ENCODE results near the gene SMNDC1.
A peak's percentile ranks its signal among the peaks of the same experiment; 100 is the strongest.

Gene SMNDC1

GRCh38 chr10:110326351-110327032 lies 21.8 kb upstream of the SMNDC1 start:
- DNase-seq: no peak

GRCh38 chr10:110324805-110325280 lies 20.1 kb upstream of the SMNDC1 start:
- DNase-seq: no peak

DNA sequence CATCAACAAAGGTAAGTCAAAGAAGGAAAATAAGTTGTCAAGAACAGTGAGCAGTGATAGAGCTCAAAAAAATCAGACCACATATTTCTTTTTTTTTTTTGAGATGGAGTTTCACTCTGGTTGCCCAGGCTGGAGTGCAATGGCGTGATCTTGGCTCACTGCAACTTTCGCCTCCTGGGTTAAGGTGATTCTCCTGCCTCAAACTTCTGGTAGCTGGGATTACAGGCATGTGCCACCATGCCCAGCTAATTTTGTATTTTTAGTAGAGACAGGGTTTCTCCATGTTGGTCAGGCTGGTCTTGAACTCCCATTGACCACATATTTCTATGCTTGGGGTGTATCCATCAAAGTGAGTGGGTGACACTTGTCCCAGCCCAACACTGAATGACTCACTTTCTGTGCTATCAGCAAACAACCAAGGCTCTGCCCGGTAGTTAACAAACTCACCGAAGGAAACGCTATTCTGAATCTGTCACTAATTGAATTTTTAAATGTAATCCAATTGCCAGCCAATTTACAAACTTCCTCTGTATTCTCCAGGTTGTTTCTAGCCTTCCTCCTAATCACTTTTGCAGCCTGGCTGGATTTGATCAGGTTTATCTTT lies 19.6 kb upstream of the SMNDC1 start:
- DNase-seq: no peak

- DNase-seq: no peak
These were observed 18.8 kb upstream of the SMNDC1 start for GRCh38 chr10:110323503-110323902.

DNA sequence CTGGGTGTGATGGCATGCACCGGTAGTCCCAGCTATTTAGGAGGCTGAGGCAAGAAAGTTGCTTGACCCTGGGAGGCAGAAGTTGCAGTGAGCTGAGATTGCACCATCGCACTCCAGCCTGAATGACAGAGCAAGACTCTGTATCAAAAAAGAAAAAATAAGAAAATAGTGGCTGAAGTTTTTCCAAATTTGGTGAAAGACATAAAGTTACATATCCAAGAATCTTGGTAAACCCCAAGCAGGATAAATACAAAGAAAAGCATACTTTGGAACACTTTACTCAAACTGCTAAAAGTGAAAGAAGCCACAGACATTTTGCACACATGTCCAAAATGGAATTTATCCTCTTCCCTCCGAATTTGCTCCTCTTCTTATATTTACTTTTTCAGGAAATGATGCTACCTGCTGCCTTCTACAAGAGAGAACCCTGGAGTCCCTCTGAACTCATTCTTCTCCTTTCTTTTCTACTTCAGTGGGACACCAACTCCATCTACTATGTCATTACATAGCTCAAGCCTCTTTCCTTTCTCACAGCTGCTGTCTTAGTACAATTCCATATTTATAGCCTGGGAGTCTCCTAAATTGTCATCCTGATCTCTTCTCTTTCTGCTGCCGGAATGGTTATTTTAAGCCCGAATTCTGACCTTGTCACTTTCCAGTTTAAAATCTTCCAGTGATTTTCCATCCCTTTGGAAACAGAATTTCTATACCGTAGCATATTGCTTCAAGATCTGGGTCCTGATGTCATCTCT lies 17.3 kb upstream of the SMNDC1 start:
- no peak for DNase-seq

DNA sequence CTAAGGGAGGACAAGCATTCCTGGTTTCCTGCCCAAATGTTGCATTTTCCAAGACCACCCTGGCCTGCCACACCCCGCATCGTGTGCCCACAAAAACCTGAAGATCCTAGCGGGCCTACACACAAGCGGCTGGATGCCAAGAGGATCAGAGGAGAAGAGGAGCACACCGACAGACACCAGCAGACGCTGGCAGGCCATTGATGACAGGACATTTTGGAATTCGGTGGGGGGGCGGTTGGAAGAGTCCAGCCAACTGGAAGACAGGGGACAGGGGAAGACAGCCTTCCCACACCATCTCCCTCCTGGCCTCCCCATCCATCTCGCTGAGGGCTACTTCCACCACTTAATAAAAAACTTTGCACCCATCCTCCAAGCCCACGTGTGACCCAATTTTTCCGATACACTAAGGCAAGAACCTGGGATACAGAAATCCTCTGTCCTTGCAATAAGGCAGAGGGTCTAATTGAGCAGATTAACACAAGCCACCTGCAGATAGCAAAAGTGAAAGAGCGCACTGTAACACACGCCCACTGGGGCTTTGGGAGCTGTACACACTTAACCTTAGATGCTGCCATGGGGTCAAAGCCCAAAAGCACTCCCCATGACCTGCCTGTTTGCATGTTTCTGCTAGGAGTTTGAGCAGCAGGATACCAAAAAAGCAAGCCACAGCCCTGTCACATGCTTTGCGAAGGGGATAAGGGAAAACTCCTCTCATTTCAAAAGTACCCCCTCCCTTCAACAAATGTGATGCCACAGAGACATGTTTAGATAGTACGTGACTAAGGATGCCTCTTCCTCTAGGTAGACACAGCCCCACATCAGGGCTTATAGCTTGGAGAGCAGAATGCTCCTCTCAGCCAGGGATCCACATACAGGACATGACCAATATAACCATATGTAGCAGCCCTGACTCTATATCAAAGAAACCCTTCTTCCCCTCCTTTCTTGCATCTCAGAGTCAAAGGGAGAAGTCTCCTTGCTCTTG lies 13.4 kb upstream of the SMNDC1 start:
- DNase-seq: no peak

GRCh38 chr10:110313674-110314073 lies 9.0 kb upstream of the SMNDC1 start:
- no peak for DNase-seq

- DNase-seq: no peak
These were observed 7.5 kb upstream of the SMNDC1 start for GRCh38 chr10:110312206-110312605.

DNA sequence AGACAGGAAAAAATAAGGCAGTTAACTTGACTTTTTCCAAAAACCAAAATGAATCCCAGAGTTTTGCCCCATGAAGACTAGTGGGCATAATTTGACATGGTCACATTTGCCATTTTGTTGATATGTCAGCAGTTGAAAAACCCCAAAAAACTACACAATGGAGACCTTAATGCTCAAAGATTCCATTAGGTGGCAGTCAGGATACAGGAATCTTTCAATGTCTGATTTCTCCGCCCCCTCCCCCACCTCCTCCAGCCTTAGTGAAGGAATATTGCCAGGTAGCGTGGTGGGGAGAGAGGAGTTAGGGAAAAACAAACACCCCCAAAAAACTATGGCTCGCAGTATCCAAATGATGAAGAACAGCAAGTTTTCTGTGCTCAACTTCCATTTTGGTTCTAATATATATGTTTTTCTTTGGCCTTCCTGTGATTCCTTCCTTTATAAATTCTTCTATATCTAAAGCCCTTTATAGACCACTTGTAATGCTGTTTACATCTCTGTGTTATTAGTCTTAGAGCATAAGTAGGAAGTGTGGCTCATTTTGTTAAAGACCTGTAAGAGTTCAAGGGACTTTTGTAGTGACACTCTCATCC lies 6.7 kb upstream of the SMNDC1 start:
- DNase-seq: peak; percentile 11

GRCh38 chr10:110310741-110311140 lies 6.0 kb upstream of the SMNDC1 start:
- no peak for DNase-seq

DNA sequence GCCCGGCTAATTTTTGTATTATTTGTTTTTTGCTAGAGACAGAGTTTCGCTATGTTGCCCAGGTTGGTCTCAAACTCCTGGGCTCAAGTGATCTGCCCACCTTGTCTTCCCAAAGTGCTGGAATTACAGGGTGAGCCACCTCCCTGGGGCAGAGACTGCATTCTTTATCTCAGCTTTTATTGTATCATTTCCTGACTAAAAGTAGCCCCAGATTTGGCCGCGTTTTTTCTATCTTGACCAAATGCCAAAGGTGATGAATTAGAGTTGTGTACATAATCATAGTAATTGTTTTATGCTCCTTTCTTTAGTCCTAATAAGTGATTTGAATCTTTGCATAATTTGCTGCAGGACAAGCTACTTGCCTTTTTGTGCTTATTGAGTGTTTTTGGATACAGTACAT lies 3.1 kb upstream of the SMNDC1 start:
- no peak for DNase-seq

DNA sequence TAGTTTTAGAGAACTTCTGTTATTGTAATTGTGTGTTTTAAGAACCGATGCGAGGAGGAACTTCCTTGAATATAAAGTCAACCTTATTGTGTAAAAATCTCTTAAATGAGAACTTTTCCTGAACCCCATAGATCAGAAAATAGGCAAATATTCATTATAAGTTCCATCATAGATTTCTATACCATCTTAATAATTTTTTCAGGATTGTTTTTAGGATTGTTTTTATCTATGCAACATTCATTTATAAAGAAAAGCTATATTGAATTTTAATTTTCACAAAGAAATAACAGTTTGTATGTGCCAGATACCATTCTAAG lies 1.7 kb upstream of the SMNDC1 start:
- DNase-seq: no peak

DNA sequence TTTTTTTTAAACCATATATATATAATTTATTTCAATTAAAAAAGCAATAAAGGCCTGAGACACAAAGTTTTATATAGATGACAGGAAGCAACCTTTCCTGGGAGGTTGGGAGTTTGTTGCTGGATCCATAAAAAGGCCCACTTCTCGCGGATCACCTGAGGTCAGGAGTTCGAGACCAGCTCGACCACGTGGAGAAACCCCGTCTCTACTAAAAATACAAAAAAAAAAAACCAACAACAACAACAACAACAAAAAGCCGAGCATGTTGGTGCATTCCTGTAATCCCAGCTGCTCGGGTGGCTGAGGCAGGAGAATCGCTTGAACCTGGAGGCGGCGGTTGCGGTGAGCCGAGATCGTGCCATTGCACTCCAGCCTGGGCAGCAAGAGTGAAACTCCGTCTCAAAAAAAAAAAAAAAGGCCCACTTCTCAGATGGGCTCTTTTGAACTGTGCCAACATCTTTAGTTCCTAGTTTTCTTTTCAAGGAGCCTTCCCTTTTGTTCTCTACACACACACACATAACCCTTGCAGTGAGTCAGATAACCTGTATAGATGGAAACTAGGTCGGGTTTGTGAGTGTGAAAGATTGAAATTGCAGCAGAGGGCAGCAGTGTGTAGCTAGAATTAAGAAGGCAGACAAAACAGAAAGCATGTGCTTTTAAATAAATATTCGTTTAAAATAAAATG lies 1.2 kb upstream of the SMNDC1 start:
- DNase-seq: peak; percentile 27

- no peak for DNase-seq
These were observed 333 bp downstream of the SMNDC1 start for GRCh38 chr10:110304394-110304779.

DNA sequence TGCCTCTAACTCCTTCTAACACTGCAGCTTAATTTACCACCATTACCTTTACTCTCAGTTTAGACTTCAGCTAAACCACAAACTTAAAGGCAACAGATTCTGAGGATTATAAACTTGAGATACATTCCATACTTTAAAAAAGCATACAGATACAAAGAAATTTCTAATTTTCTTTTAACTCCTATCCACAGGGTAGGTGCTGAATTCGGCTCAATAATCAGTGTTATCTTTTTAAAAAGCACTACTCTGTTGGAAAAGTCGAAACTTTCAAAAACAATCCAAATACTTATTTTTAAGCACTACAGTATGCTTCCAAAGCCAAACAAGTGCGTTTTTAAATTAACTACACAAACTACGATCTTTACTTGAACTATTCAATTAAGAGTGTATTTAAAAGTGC lies 1.0 kb downstream of the SMNDC1 start:
- DNase-seq: no peak

DNA sequence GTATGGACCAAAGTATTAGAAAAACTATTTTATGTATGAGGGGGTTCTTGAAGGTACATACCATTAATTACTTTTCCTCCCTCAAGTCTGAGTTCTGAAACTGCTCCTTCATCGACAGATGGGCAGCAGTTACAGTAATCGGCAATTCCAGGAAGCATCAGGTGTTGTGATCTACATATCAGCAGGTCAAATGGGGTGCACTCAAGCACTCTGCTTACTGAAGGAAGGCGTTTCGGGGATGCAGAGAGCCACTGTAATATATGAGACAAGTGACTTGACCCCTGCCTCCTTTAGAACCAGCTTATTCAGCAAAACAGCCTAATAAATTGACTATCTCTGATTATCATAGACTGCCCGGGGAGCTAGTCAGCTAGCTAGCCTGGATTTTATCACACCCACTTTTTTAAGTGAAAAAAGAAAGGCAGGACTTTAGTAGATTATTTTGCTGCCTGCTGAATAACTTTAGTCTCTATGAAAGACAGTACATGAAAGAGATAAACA lies 4.2 kb downstream of the SMNDC1 start:
- DNase-seq: no peak

DNA sequence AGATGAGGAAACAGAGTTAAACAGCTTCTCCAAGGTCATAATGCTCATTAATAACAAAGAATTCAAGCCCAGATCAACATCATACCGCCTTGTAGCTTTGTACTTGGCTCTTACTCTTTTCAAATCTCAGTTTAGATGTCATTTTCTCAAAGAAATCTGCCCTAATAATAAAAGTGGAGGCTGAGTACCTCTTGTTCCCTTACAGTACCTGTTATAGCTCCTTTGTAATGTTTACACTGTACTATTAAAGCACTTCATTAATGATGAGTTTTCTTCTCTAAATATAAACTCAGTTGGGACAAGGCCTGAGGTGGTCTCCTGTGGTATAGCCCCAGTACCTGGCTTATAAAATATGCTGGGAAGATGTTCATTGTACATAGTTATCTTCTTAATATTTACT lies 7.8 kb downstream of the SMNDC1 start:
- DNase-seq: no peak

DNA sequence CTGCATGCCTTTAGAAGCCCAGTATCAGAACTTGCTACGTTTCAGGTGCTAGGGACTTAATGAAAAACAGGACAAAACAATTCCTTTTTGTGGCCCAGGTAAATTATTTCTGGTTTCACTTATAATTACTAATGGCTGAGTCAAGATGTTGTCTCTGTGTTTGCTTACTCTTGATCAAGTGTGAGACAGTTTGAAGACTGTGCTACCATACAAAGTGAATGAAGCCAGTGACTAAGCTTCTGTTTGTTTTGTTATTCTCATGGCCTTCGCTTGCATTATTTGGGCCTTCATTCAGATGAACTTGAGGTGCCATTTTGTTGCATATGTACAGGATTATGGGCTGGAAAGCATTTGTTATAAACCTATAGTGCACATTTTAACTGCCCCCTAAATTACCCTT lies 17.9 kb downstream of the SMNDC1 start:
- no peak for DNase-seq

DNA sequence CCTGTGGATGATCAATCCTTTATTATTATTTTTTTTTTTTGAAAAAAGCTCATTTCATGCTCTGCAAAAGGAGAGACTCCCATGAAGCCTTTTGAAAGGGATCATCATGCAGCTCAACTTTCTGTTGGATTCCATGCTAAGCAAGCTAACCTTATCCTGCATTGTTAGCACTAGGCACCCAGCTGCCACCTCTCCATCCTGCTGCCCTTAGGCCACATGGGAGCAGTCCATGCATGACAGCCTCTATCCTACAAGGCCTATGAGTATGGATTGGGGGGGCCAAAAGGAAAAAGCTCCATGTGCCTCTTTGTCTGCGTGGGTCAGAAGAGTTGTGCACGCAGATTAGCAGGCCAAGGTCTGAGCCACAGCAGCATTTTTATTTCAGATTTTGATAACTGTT lies 19.2 kb downstream of the SMNDC1 start:
- no peak for DNase-seq

GRCh38 chr10:110284262-110284661 lies 20.5 kb downstream of the SMNDC1 start:
- DNase-seq: no peak

DNA sequence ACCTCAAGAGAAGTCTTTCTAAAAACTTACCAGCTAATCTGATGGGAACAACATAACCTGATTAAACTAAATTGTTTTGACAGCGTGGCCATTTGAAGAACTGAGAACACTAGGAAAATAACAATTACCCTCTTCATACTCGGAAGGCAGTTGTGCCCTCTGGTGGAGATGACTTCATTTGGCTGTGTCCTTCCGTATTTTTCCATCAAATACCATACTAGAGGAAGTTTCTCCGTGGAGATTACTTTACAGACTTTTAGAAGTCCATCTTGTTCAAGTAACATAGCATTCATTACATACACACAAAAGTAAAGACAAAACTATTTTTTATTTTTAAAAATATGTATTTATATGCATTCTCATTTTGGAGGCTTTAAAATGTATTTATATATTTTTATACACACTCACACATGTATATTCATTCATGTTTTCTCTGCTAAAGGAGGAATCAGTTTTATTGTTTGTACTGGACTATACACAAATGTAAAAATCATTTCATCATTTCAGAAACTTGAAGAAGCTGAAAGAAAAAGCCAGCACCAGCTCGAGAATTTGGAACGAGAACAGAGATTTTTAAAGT lies 25.2 kb downstream of the SMNDC1 start:
- peak; percentile 36 for DNase-seq

Measured in DMS79 treated with DMSO at 0.1 percent for 48 hours (cell line).